Measurements from ENCODE around the gene MVD.

MVD gene

GRCh38 chr16:88690341-88691128, 27.6 kb upstream of the MVD start:
- TF ChIP-seq, protein P1, sequence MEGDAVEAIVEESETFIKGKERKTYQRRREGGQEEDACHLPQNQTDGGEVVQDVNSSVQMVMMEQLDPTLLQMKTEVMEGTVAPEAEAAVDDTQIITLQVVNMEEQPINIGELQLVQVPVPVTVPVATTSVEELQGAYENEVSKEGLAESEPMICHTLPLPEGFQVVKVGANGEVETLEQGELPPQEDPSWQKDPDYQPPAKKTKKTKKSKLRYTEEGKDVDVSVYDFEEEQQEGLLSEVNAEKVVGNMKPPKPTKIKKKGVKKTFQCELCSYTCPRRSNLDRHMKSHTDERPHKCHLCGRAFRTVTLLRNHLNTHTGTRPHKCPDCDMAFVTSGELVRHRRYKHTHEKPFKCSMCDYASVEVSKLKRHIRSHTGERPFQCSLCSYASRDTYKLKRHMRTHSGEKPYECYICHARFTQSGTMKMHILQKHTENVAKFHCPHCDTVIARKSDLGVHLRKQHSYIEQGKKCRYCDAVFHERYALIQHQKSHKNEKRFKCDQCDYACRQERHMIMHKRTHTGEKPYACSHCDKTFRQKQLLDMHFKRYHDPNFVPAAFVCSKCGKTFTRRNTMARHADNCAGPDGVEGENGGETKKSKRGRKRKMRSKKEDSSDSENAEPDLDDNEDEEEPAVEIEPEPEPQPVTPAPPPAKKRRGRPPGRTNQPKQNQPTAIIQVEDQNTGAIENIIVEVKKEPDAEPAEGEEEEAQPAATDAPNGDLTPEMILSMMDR (IDR thresholded peaks at IDR 0.05; ENCODE audit: low read depth, low read length): no peak
- H3K4me3 ChIP-seq (ENCODE audit: low read depth, low read length): no peak overlapping the region

DNA sequence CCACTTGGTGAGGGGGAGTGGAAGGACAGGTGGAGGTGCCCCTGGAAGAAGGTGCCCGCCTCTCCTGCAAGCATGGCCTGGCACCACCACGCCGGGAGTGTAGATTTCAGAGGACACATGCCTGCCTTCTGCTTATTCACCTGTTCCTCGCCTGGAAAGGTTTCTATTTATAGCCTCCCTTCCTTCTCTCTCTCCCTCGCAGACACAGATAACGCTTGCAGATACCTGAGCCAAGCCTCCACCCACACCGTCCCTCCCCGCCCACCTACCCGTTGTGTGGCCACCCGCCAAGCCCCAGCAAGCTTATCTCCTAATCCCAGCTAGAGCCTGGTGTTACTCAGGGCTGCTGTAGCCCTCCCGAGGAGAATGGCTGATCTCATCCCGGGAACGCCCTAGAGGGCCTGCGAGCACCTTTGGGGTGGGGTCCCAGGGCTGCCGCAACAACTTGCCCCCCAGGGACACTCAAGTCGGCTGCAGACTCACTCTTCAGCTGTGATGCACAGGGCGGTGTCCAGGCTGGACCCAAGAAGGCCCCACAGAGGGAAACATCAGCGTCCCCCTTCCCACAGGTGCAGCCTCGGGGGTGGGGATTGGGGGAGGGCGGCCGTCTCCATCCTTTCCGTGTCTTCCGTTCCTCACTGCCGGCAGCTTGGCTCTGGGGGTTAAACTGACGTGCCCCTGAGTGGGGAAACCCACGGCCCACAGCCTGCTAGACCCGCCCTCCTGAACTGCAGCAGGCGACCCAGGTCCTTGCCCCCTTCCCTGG, 25.3 kb upstream of the MVD start:
- TF ChIP-seq, protein P1 (IDR thresholded peaks at IDR 0.05; ENCODE audit: low read depth, low read length): no peak
- H3K4me3 ChIP-seq (ENCODE audit: low read depth, low read length): no peak overlapping the region

DNA sequence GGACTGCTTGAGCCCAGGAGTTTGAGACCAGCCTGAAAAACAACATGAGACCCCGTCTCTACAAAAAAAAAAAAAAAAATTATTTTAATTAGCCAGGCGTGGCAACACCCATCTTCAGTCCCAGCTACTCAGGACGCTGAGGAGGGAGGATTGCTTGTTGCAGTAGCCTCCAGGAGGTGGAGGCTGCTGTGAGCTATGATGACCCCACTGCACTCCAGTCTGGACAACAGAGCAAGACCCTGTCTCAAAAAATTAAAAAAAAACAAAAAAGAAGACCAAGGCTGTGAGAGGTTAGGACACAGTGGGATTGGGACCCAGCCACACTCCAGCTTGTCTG, 24.8 kb upstream of the MVD start:
- TF ChIP-seq, protein P1 (IDR thresholded peaks at IDR 0.05; ENCODE audit: low read depth, low read length): no peak
- H3K4me3 ChIP-seq (ENCODE audit: low read depth, low read length): no peak overlapping the region

GRCh38 chr16:88687254-88687576, 24.3 kb upstream of the MVD start:
- TF ChIP-seq, protein P1 (IDR thresholded peaks at IDR 0.05; ENCODE audit: low read depth, low read length): no peak
- H3K4me3 ChIP-seq (ENCODE audit: low read depth, low read length): no peak overlapping the region

DNA sequence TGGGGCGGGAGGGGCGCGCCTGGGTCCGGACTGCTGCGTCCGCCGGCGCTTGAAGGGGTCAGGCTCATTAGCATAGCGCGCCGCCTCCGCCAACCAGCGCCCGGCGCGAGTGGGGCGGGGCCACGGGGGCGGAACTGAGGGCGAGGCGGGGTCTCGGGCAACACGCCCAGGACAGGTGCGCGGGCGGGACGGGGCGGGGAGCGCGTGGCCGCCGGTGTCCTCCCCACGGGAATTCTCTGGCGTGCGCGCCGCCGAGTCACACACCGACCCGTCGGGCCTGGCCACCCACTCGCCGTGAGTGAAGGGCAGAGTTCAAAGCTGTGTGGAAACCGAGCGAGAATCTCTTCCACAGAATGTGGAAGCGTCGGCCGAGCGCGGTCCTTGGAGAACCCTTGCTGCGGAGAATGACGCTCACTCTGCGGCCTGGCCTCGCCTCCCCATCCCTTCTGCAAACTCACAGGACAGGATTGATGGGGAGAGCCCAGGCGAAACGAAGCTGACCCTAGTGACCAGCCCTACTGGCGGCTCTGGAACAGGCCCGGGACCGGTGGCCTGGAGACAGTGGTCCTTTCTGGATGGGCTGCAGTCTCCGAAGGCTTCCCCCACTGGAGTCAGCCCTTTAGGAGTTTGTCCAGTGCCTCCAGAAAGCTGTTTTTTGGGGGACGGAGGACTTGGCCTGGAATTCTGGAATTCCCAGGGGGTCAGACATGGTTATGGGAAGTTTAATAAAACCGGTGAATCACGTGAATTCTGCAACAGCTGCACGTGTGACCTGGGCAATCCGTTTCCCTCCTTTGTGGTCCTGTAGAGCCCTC, 23.8 kb upstream of the MVD start, which contains the start of gene SNAI3:
Gene SNAI3, minus strand, starts transcription at position 69 of the 815 bp plus-strand sequence. CDS start 101 bp downstream, outside the sequence.
- H3K4me3 ChIP-seq (ENCODE audit: low read depth, low read length): peak within 1 kb of the TSS; percentile 55
- TF ChIP-seq, protein P1 (IDR thresholded peaks at IDR 0.05; ENCODE audit: low read depth, low read length): no peak

DNA sequence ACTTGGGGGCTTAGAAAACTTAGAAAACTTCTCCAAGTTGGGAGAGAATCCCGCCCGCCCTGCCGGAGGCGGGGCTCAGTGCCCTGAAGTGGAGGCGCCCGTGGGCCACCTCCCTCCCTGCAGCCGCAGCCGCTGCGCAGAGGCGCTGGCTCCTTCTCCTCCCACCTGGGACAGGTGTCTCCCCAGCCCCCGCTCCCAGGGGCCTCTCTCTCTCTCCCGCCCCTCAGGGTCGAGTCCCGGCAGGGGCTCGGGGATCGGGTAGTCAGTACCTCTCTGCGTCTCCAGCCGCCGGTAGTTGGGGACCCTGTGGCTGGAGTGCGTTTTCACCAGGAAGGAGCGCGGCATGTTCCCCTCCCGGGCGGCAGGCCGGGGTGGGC, 23.2 kb upstream of the MVD start:
- TF ChIP-seq, protein P1 (IDR thresholded peaks at IDR 0.05; ENCODE audit: low read depth, low read length): no peak
- H3K4me3 ChIP-seq (ENCODE audit: low read depth, low read length): peak overlapping the region; percentile 55
